GM12878 (cell line): ENCODE results near the gene FRMD8. TPM values are rescaled to one million over a fixed set of nuclear protein-coding genes. Genes with fewer than 3 reads are reported as not detected.
A peak's percentile ranks its signal among the peaks of the same experiment; 100 is the strongest.

Experiments
- ATAC-seq: fragments of 200-7000 bp; cut with Tn5 transposase; 3 replicates; pipeline ENCODE4 v1.9.1; 2020; ENCODE audit warnings: mild to moderate bottlenecking, moderate library complexity
- BruUV-seq: library from RNA; stranded (reverse); fragments of 400-500 nt; replicated peaks from 2 replicates; lab custom pipeline; 2021; lab: Mats Ljungman, UMichigan
- CTCF ChIA-PET: fragments of 300-600 bp; sonication (Branson Sonifier 250); formaldehyde crosslinking; extraction: SDS; loops from one replicate; lab custom pipeline; 2021; ENCODE audit warnings: inconsistent platforms; lab: Yijun Ruan, JAX
- POLR2A ChIA-PET: fragments of 350-600 bp; formaldehyde crosslinking; extraction: SDS; loops from one replicate; lab custom pipeline; 2021; ENCODE audit warnings: inconsistent platforms; lab: Charles Lee
- RAD21 ChIA-PET: fragments of 300-600 bp; sonication (Branson Sonifier 250); formaldehyde crosslinking; loops from one replicate; lab custom pipeline; 2023; ENCODE audit warnings: antibody characterized with exemption; ENCODE audit not compliant: unreplicated experiment; lab: Charles Lee
- SMC1A ChIA-PET: fragments of 300-600 bp; sonication (Branson Sonifier 250); formaldehyde crosslinking; loops from one replicate; lab custom pipeline; 2023; ENCODE audit not compliant: unreplicated experiment, uncharacterized antibody; lab: Charles Lee
- DNase-seq: peaks from one replicate; pipeline ENCODE4 v3.0.0-alpha.2; 2011; ENCODE audit warnings: low read depth, low spot score
- FAIRE-seq: peaks from 3 replicates; lab custom pipeline; 2011; peaks lifted over from hg19 to GRCh38; lab: Jason Lieb, UNC
- H2AFZ ChIP-seq: 2 replicates; pipeline ENCODE4 v1.6.0; 2011; ENCODE audit warnings: low read depth, low read length, control low read depth; ENCODE audit not compliant: control insufficient read depth
- H3K27ac ChIP-seq: 2 replicates; pipeline ENCODE4 v1.5.1; 2011; ENCODE audit warnings: control low read depth; ENCODE audit not compliant: control insufficient read depth, insufficient read depth
- H3K27me3 ChIP-seq, 2 experiments: replicated peaks in 1 of 2; 2 replicates each; pipeline versions ENCODE4 v1.6.0 to v1.6.1; 2011; ENCODE audit warnings: low read length in 1 of 2; ENCODE audit not compliant: control insufficient read depth in 2 of 2, insufficient read depth in 2 of 2
- H3K36me3 ChIP-seq, 2 experiments: 2 replicates each; pipeline ENCODE4 v1.5.1; 2011; ENCODE audit warnings: low read length in 1 of 2; ENCODE audit not compliant: control insufficient read depth in 2 of 2, insufficient read depth in 2 of 2
- H3K4me1 ChIP-seq: 2 replicates; pipeline ENCODE4 v1.6.1; 2011; ENCODE audit warnings: mild to moderate bottlenecking, low read length, moderate library complexity, mixed read lengths; ENCODE audit not compliant: control insufficient read depth, insufficient read depth
- H3K4me2 ChIP-seq: 2 replicates; pipeline ENCODE4 v1.6.0; 2011; ENCODE audit warnings: control low read depth; ENCODE audit not compliant: control insufficient read depth, insufficient read depth
- H3K4me3 ChIP-seq: fragments of 200-600 bp; sonication (generic); 2 replicates; pipeline ENCODE4 v1.5.1; 2016
- H3K79me2 ChIP-seq: 2 replicates; pipeline ENCODE4 v1.6.0; 2011; ENCODE audit warnings: low read length; ENCODE audit not compliant: control insufficient read depth, insufficient read depth
- H3K9ac ChIP-seq: 2 replicates; pipeline ENCODE4 v1.8.0; 2011; ENCODE audit warnings: low read length, control low read depth, mixed read lengths; ENCODE audit not compliant: control insufficient read depth, insufficient read depth
- H3K9me3 ChIP-seq: replicated peaks from 3 replicates; pipeline ENCODE4 v1.5.1; 2011; ENCODE audit warnings: mild to moderate bottlenecking, low read length; ENCODE audit not compliant: control insufficient read depth, insufficient read depth
- H4K20me1 ChIP-seq: 2 replicates; pipeline ENCODE4 v1.6.0; 2011; ENCODE audit not compliant: control insufficient read depth, insufficient read depth
- ASH2L ChIP-seq: fragments of 300-600, 200-600 bp; sonication (generic); IDR thresholded peaks from 2 replicates; pipeline ENCODE4 v1.6.1; 2017; ENCODE audit warnings: low read depth, mild to moderate bottlenecking, borderline replicate concordance
- BHLHE40 ChIP-seq, 2 experiments: fragments of 450-650 bp in 1 of 2; IDR thresholded peaks; 2 replicates each; pipeline ENCODE4 v1.6.1; 2011 to 2017; ENCODE audit warnings: low read depth in 2 of 2, borderline replicate concordance in 1 of 2, improper control_type of control experiment in 1 of 2, low read length in 1 of 2, mild to moderate bottlenecking in 1 of 2
- E2F4 ChIP-seq: IDR thresholded peaks from 2 replicates; pipeline ENCODE4 v1.6.1; 2012; ENCODE audit warnings: low read depth, low read length, improper control_type of control experiment
- EP300 ChIP-seq, 2 experiments: fragments of 150-350 bp in 1 of 2; IDR thresholded peaks; 2 replicates each; pipeline ENCODE4 v1.6.1; 2011 to 2012; ENCODE audit warnings: low read depth in 2 of 2, low read length in 2 of 2, borderline replicate concordance in 1 of 2, improper control_type of control experiment in 1 of 2, inconsistent platforms in 1 of 2; ENCODE audit not compliant: control insufficient read depth in 1 of 2
- ESRRA ChIP-seq: IDR thresholded peaks from 2 replicates; pipeline ENCODE4 v1.6.1; 2012; ENCODE audit warnings: mild to moderate bottlenecking, low read length, improper control_type of control experiment
- HDGF ChIP-seq: fragments of 450-650 bp; IDR thresholded peaks from 2 replicates; pipeline ENCODE4 v1.6.1; 2016; ENCODE audit warnings: antibody characterized with exemption
- KLF5 ChIP-seq: fragments of 450-650 bp; IDR thresholded peaks from 2 replicates; pipeline ENCODE4 v1.6.1; 2014; ENCODE audit warnings: mild to moderate bottlenecking; ENCODE audit not compliant: partially characterized antibody
- MTA2 ChIP-seq: fragments of 450-650 bp; IDR thresholded peaks from 2 replicates; pipeline ENCODE4 v1.6.1; 2016; ENCODE audit warnings: low read depth, mild to moderate bottlenecking, moderate library complexity
- PAX5 ChIP-seq: IDR thresholded peaks from 2 replicates; pipeline ENCODE4 v1.6.1; 2011; ENCODE audit warnings: low read depth, low read length, borderline replicate concordance
- RELA ChIP-seq: fragments of 450-650 bp; IDR thresholded peaks from 2 replicates; pipeline ENCODE4 v1.8.0; 2014; ENCODE audit warnings: borderline replicate concordance; ENCODE audit not compliant: partially characterized antibody
- SMAD1 ChIP-seq: fragments of 450-650 bp; IDR thresholded peaks from 2 replicates; pipeline ENCODE4 v1.6.1; 2018; ENCODE audit warnings: mild to moderate bottlenecking, low read depth; ENCODE audit not compliant: partially characterized antibody
- SP1 ChIP-seq: IDR thresholded peaks from one replicate; pipeline ENCODE4 v1.6.1; 2011; ENCODE audit warnings: low read depth, low read length
- SREBF2 ChIP-seq: IDR thresholded peaks from 2 replicates; pipeline ENCODE4 v1.6.1; 2012; ENCODE audit warnings: mild to moderate bottlenecking, low read length
- SRF ChIP-seq, 2 experiments: IDR thresholded peaks; 2 replicates each; pipeline ENCODE4 v1.6.1; 2011; ENCODE audit warnings: low read depth in 2 of 2, low read length in 2 of 2, mild to moderate bottlenecking in 1 of 2, moderate library complexity in 1 of 2
- SUZ12 ChIP-seq: fragments of 200-600 bp; sonication (generic); IDR thresholded peaks from one replicate; pipeline ENCODE4 v1.6.1; 2018; ENCODE audit warnings: antibody characterized with exemption, mild to moderate bottlenecking; ENCODE audit not compliant: unreplicated experiment
- WRNIP1 ChIP-seq: IDR thresholded peaks from 2 replicates; pipeline ENCODE4 v1.6.1; 2011; ENCODE audit warnings: low read depth, low read length, improper control_type of control experiment, borderline replicate concordance
- ZNF592 ChIP-seq: fragments of 450-650 bp; IDR thresholded peaks from 2 replicates; pipeline ENCODE4 v1.6.1; 2017; ENCODE audit warnings: mild to moderate bottlenecking, moderate library complexity
- WGBS: methylation state at CpG from one replicate; pipeline ENCODE4 v1.1.6; 2016; ENCODE audit warnings: low lambda C conversion rate; ENCODE audit not compliant: insufficient replicate concordance, insufficient coverage; ENCODE audit errors: missing lambda C conversion rate; 5-methylcytosine and 5-hydroxymethylcytosine counted together
- in situ Hi-C: fragments of 300-500 bp; cut with MboI; formaldehyde crosslinking; loops from 9 replicates; pipeline ENCODE4 v1.14.3; 2018; ENCODE audit warnings: mixed read lengths
- intact Hi-C: fragments of 100-400 bp; cut with micrococcal nuclease; formaldehyde crosslinking; loops from one replicate; pipeline ENCODE4 v1.14.2; 2022; ENCODE audit not compliant: unreplicated experiment
- polyA plus RNA-seq, 11 experiments: library from polyadenylated mRNA; depleted of rRNA in 4 of 11; unstranded in 6 of 11; stranded (reverse) in 5 of 11; fragments of >200 nt; fragmentation: Nextera tagmentation in 4 of 11; fragmentation: Illumina TruSeq in 1 of 11; extraction: Ambion mirVana in 4 of 11; extraction: Trizol in 1 of 11; gene quantifications; 1 replicate in 1 of 11; 2 replicates in 10 of 11; pipeline versions ENCODE4 v1.2.1 to v1.2.3, GENCODE V29; 2011 to 2016; ENCODE audit warnings: inconsistent platforms in 2 of 11, missing spikeins in 2 of 11, low read depth in 1 of 11
- total RNA-seq, 4 experiments: library from RNA; depleted of rRNA in 3 of 4; stranded (reverse); fragments of >200 nt in 3 of 4; fragmentation: Illumina TruSeq in 1 of 4; extraction: Trizol in 1 of 4; gene quantifications; 2 replicates each; pipeline versions ENCODE4 v1.2.1 to v1.2.3, GENCODE V29; 2013 to 2021

Gene FRMD8
- total and polyA plus RNA-seq, 10 of the 15 experiments (the other 5 are each of a cell fraction or from before 2014, with no cell fraction given): 8.3 to 69.4 (median 28.0) TPM

- RAD21 ChIA-PET: interaction anchor here (1.1 to 15.3 kb wide), 4 partner anchors 10 to 70 kb away, joined by 3 to 282 read pairs (median 10); partner anchors contain the start of gene MALAT1
- ATAC-seq (peak; percentile 28), DNase-seq (no peak), FAIRE-seq (peak; percentile 49)
- Histone ChIP-seq H2AFZ (no peak overlapping the region), H3K4me1 (peaks cover 26% of the 10 kb centered on the region), H3K27ac (peak overlapping the region; percentile 100), H3K4me3 (peak overlapping the region; percentile 95), H3K79me2 (peaks cover 100% of the 10 kb centered on the region), H3K27me3 (no peaks in the 10 kb centered on the region), H3K9me3 (no peaks in the 10 kb centered on the region), H3K9ac (peak overlapping the region; percentile 99), H3K36me3 (no peaks in the 10 kb centered on the region; a peak in 2 of 4 replicates), H3K4me2 (peak overlapping the region; percentile 100), H4K20me1 (peaks cover 18% of the 10 kb centered on the region)
- intact Hi-C loops (loop anchor here (2.0 kb wide), 1 partner anchor 15 kb away; no protein-coding TSS in a partner anchor), in situ Hi-C loops (loop anchor here (10.0 kb wide), 1 partner anchor 561 kb away; no protein-coding TSS in a partner anchor)
- BruUV-seq: no TSS peak
- SMC1A ChIA-PET: interaction anchor here (1.6 to 12.7 kb wide), 5 partner anchors 9 to 79 kb away, joined by 4 to 232 read pairs (median 9); partner anchors contain the start of gene MALAT1
- CTCF ChIA-PET: interaction anchor here (1.0 to 15.3 kb wide), 3 partner anchors 10 to 73 kb away, joined by 5 to 362 read pairs (median 26); partner anchors contain the start of gene MALAT1
- POLR2A ChIA-PET: interaction anchor here (0.8 to 13.6 kb wide), 9 partner anchors 9 to 80 kb away, joined by 3 to 323 read pairs (median 9); partner anchors contain the start of gene MALAT1
- 2% methylated on average over 9 of the region's 9 CpGs for whole genome bisulfite sequencing
- TF ChIP-seq PAX5 (0 out of 2 replicates have a peak, but pooled peaks have one; percentile 13), KLF5 (peak; percentile 23), ASH2L (no peak), BHLHE40 (IDR thresholded peaks at IDR 0.05; ENCODE audit: borderline replicate concordance in 1 of 2, low read depth in 2 of 2, low read length in 1 of 2) (peak; percentile 72 to 80; a peak in 3 of 4 replicates), ZNF592 (0 out of 2 replicates have a peak, but pooled peaks have one; percentile 57), SREBF2 (no peak), SUZ12 (no peak), WRNIP1 (no peak; the same call in none of the 2 replicates), MTA2 (peak; percentile 79; the same call in 1 of the 2 replicates), RELA (no peak), SMAD1 (peak; percentile 84), SP1 (no peak), E2F4 (no peak), SRF (IDR thresholded peaks at IDR 0.05; ENCODE audit: low read depth in 2 of 2, low read length in 2 of 2) (no peak), HDGF (no peak), ESRRA (0 out of 2 replicates have a peak, but pooled peaks have one; percentile 45), EP300 (IDR thresholded peaks at IDR 0.05; ENCODE audit: borderline replicate concordance in 1 of 2, control insufficient read depth in 1 of 2, low read depth in 2 of 2, low read length in 2 of 2) (peak; percentile 78 to 85; a peak in 2 of 4 replicates)
Observed at GRCh38 chr11:65425971-65426838, 39.8 kb downstream of the FRMD8 start.
